Stimulated activated naive CD8-positive, alpha-beta T cell treated with anti-CD3 and anti-CD28 coated beads, Interleukin-15, Interleukin-2, amounts not matched to agents 100 U/mL and 50 U/mL, for 24 hours (primary cell): ENCODE data around the gene HMG20A.

Experiments used
- ATAC-seq: fragments of 150-1000 bp; cut with Tn5 transposase; one replicate; pipeline ENCODE4 v1.10.0; 2021
- DNase-seq: peaks from one replicate; pipeline ENCODE4 v3.0.0; 2021

Gene HMG20A

GRCh38 chr15:77502379-77503095, 81.8 kb downstream of the HMG20A start:
- DNase-seq, result no peak

DNA sequence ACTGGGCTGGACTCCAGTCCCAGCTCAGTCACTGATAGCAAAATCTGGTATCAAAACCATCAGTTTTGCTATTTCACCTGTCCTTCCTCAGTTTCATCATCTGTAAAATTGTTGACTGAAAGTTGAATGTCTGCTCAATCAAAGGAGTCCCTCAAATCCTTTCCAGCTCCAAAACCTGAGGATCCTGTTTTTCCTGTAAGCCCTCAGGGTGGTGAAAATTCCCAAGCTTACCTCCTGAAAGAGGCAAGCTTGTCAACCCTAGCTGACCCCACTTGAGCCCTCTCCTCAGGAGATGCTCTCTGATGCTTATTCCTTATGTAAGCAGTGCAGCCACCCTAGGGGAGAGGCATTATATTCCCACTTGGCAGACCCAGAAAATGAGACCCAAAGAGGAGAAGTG, 82.6 kb downstream of the HMG20A start:
- no peak for ATAC-seq

More at GRCh38 chr15:77502379-77503095, 81.8 kb downstream of the HMG20A start:
- no peak for ATAC-seq

DNA sequence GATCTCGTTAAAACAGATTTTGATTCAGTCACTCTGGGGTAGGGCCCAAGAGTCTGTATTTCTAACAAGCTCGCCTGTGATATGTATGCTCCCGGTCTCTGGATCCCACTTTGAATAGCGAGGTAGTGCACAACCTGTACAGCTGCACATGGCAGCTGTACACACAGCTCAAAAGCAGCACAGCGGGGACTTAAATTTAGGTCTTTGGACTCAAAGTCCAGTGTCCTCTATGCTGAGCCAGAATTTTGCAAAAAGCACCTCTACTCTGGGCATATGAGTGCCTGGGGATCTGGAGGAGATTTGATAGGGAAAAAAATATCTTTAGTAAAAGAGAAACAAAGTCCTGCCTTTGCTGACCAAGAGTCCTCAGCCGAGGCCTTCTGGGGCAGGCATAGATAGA, 83.1 kb downstream of the HMG20A start:
- no peak for DNase-seq
- no peak for ATAC-seq

More for the DNA sequence above, 82.6 kb downstream of the HMG20A start:
- DNase-seq, result no peak

DNA sequence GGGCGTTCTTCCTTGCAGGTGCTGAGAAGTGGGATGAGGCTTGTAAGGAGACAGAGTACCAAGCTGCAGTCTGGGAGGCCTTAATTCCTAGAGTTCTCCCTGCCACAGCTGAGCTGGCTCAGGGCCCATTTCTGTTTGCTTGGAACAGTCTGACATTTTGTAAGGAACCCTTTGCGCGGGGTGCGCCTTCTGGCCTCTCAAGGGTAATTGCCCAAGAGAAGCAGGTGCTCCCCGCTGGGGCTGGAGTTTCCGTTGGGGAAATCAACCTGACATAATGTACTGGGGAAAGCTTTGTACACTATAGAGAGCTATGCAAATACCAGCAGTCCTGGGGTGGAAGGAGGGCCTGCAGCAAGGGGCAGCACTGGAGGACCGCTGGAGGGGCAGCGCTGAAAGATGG, 83.6 kb downstream of the HMG20A start:
- ATAC-seq, result no peak
- DNase-seq, result no peak

DNA sequence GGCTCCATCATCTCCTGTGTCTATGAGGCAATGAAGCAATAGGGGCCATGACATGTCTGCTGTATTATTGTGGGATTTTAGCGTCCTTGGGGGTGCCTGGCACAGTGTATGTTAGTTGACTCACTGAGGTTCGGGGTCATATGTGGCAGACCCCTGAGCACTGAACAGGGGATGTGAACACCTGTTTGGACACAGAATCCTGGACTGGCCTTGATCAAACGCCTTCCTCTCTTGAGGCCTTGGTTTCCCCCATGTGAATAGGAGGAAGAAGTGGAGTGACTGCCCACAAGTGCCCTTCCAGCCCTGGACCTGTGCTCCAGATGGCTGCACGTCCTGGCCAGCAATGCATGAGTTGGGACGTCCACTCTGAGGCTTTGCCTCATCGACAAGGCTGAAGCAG, 84.2 kb downstream of the HMG20A start:
- DNase-seq, result no peak
- ATAC-seq, result no peak

DNA sequence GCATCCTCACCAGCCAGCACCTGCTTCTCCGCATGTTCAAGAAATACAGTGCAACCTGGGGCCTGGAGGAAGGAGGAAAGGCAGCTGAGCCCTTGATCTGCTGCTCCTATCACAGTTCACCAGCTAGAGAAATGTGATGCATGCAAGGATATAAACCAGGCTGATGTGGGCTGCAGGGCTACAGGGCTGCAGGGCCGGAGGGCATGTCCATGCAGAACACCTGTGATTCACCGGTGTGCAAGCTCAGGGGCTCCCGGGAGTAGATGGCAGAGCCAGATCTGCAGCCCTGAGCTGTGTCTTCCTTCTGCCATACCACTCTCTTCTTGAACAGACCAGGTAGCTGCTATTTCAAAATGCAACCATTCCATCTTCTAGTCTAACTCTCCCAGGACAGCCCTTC, 84.9 kb downstream of the HMG20A start:
- DNase-seq (no peak), ATAC-seq (no peak)

DNA sequence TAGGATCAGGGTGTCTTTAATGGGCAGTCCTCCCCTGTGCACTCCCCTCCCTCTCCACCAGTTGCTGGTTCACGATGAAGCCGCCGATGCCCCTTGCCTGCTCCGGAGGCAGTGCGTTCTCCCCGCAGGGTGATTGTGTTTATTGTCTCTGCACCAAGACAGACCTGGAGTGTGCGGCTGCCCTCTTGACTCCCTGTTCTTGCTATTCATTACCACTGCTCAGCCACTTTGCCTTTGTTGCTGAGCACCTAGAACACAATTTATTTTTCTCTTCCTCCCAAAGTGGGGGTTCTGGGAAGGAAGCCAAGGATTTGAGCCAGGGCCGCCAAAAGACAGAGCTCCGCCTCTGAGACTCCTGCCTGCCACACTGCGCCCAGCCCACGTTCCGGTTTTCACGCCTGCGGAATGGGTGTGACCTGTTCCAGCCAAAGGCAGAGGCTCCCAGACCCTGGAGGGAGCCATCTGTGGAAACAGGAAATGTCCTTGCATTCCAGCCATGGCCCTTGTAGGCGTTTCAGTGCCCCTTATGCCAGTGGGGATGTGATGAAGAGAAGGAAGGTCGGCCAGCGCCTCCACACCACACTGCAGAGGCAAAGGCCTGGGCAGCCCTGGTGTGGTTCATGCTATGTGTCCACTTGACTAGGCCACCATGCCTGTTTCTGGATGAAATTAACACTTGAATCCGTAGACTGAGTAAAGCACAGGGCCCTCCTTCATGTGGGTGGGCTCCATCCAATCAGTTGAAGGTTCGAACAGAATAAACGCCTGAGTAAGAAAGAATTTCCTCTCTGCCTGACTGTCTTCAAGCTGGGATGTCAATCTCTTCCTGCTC, 85.8 kb downstream of the HMG20A start:
- ATAC-seq, result no peak
- no peak for DNase-seq

DNA sequence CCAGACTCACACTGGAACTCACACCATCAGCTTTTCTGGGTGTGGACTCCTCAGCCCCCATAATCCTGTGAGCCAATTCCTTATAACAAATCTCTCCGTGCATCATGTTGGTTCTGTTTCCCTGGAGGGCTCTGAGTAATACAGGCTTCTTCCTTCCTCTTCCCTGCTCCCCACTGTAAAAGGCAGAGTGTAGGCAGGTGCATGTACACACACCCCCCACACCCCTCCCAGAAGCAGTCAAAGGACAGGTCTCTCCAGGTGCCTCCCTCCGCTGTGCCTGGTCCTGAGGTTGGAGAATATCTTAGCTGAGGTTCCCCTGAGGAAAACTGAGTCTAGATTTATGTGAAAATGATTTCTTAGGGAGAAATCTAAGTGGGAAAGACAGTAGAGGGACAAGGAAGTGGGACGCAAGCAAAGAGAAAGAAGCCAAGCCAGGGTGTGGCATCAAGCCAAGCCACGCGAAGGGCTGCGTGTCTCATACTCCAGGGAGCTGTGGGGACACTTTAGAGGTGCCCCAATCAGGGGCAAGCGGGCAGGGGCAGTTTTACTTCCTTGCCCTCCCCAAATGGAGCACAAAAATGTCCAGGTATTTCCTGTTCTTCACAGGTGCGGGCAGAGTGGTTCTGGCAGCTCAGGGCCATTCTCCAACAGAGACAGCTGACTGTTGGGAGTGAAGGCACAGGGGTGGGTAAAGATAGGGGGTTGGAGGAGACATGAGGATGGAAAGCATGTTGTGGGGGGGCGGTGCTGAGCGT, 86.6 kb downstream of the HMG20A start:
- no peak for DNase-seq

GRCh38 chr15:77507911-77508310, 87.2 kb downstream of the HMG20A start:
- ATAC-seq (no peak), DNase-seq (no peak)

More for the DNA sequence above, 86.6 kb downstream of the HMG20A start:
- ATAC-seq, result no peak

GRCh38 chr15:77508541-77509243, 88.0 kb downstream of the HMG20A start:
- ATAC-seq (no peak), DNase-seq (no peak)

DNA sequence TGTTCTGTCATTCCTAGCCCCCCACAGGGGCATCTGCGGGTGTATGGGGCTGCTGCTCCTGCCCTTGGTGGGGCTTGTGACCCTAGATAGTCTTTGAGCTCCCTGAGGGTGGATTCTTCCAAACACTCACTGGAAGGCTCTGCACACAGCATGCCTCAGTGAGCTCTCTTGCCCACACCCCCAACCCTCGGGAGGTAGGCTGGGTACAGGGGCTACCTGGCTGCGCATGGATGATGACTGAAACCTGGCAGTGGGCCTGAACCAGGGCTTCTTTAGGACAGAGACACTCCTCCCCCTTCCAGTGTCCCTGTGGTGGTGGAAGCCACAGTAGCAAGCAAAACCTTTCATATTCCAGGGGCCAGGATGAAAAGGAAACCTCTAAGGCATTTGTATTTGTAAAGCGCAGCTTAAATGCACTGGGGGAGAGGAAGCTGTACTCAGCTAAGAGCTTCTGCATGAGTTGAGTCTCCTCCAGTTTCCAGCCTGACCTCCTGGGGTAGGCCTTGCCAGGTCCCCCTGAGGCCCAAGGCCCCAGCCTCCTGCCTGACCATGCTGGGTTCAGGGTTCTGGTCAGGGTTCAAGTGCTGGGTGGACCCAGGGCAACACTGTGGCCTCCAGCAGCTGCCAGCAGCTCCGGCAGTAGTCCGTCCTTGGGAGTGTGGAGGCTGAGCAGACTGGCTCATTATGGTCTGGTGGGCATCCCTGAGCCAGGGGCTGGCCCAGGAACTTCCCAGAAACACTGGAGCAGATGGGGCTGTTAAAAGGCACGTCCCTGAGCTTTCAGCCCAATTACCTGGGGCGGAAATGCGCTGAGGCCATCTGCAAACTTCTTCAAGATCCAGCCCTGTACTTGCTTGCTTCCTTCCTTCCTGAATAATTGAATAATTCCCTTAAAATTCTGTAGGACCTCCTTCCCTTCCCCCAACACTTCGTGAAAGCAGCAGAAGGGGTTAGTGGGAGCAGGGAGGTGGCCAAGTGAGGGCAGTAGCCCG, 89.7 kb downstream of the HMG20A start:
- DNase-seq (no peak), ATAC-seq (no peak)

DNA sequence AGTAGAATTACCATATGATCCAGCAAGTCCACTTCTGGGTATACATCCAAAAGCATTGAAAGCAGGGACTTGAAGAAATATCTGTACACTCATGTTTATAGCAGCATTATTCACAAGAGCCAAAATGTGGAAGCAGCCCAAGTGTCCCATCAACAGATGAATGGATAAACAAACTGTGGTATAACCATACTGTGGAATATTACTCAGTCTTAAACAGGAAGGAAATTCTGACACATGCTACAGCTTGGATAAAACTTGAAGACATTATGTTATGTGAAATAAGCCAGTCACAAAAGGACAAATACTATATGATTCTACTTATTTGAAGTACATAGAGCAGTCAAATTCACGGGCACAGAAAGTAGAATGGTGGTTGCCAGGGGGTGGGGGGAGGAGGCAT, 91.2 kb downstream of the HMG20A start:
- ATAC-seq, result no peak

DNA sequence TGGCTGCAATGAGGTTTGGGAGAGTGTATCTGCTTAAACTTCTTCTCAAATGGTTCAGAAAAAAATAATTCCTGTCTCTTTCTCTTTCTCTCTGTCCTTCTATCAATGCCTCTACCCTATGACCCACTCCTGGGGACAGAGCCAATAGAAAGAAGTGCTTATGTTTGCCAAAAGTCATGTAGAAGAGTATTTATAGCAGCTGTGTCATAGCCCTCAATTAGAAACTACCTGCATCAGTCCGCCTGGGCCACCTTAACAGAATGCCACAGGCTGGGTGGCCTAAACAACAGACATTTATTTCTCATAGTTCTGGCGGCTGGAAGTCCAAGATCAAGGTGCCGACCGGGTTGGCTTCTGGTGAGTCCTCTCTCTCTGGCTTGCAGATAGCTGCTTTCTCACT, 92.5 kb downstream of the HMG20A start:
- ATAC-seq, result no peak
- DNase-seq, result no peak

More for the DNA sequence above, 91.2 kb downstream of the HMG20A start:
- DNase-seq, result no peak

DNA sequence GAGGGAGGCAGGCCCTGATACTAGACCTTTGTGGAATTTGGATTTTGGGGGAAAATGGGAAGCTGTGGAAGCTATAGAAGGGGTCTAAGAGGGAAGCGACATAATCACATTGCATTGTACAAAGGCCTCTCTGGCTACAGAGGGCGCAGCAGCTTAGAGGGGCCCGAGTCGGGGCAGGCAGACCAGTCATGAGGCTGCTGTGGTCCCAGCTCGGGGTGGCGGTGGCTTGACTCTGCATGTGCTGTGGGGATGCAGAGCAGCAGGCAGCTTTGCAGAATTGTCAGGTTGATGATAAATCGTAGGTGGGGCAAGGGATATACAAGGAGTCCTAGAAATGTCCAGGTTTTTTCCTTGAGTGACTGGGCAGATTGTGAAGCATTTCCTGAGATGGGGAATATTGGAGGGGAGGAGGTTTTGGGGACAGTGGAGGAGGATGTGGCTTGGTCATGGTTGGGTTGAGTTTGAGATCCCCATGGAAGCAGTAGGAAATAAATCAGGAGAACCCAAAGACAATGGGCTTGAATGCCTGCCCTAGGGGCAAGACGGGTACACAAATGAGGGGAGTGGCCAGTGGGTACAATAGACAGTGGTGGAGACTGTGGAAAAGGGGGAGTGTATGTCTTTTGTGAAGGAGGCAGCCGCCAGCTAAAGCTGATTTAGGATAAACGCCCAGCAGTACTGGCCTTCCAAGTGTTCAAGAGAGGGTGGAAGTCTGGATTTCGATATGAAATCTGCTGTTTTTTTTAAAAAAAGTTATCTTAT, 94.1 kb downstream of the HMG20A start:
- no peak for ATAC-seq
- no peak for DNase-seq

DNA sequence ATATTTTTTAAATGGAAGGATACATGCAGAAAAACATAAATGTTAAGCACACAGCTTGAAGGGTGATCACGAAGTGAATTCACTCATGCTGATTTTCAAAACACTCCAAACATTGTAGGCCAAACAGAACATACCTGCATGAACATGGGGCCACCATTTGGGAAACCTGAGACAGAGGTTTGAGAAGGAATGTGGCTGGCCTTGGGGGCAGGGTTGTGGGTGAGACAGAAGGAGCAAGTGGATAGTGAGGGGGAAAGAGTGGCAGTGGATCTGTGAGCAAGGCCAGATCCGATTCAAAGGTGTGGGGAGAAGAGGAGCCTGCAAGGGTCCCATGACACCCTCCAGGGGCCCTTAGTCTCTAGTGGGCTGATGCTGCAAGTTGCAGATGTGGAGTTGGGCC, 94.9 kb downstream of the HMG20A start:
- DNase-seq (no peak), ATAC-seq (no peak)

- ATAC-seq (no peak), DNase-seq (no peak)
These were observed 95.4 kb downstream of the HMG20A start for GRCh38 chr15:77516076-77516475.

DNA sequence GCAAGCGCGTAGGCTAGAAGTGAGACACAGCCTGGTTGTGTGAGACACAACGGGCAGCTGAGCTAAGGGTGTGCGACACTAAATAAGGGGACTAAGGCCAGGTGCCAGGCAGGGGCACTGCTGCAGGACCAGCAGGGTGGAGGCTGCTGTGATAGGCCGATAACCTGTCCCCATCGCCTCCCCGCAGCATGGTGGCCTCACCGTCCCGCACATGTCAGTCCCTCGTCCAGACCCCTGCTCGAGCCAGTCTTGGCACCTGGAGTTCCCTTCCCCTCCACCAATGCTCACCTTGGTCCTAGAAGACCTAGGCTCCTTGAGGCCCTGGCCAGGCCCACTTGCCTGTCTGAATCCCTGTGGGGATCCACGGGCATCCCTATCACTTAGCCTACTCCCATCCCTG, 96.1 kb downstream of the HMG20A start:
- no peak for ATAC-seq
- no peak for DNase-seq

DNA sequence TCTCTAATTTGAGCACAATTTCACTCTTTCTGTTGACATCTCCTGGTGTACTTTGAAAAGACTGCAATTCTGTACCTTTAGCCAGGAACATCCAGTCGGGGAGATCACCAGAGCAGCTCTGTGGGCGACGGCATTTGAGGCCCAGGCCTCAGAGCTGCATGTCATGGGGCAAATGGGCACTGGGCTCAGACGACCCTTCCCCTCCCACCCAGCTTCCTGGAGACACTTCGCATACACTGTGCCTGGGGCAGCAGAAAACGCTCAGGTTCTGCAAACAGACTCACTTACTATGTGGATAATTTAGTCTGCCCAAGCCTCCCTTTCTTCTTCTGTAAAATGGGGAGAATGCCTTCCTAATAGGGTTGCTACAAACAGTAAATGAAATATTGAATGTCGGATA, 96.9 kb downstream of the HMG20A start:
- ATAC-seq, result no peak

DNA sequence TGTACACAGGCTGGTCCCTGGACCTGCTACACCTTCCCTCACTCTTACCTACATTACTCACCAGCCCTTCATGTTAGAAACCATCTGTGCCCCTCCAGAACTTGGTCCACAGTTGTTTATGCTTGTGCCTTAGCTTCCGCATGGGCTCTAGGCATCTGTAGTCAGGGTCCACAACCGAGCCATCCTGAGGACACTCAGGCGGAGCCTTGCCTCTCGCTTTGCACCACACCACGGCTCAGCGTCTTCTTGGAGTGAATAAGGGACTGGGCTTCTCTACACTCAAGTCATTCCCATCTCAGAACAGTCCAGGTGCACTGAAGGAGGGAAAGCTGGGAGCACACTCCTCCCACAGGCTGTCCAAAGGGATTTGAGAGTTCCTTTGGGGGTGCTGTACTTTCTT, 97.8 kb downstream of the HMG20A start:
- no peak for ATAC-seq
- DNase-seq, result no peak

More for the DNA sequence above, 96.9 kb downstream of the HMG20A start:
- no peak for DNase-seq

- DNase-seq (no peak), ATAC-seq (no peak)
These were observed 98.9 kb downstream of the HMG20A start for GRCh38 chr15:77519540-77519939.
